ENCODE data around the gene DUSP2.
"Not testable (repeated sequence)": the region's sequence is repeated elsewhere in the genome, so short reads cannot be mapped to it uniquely, and the experiment has no call there.

The DUSP2 gene

DNA sequence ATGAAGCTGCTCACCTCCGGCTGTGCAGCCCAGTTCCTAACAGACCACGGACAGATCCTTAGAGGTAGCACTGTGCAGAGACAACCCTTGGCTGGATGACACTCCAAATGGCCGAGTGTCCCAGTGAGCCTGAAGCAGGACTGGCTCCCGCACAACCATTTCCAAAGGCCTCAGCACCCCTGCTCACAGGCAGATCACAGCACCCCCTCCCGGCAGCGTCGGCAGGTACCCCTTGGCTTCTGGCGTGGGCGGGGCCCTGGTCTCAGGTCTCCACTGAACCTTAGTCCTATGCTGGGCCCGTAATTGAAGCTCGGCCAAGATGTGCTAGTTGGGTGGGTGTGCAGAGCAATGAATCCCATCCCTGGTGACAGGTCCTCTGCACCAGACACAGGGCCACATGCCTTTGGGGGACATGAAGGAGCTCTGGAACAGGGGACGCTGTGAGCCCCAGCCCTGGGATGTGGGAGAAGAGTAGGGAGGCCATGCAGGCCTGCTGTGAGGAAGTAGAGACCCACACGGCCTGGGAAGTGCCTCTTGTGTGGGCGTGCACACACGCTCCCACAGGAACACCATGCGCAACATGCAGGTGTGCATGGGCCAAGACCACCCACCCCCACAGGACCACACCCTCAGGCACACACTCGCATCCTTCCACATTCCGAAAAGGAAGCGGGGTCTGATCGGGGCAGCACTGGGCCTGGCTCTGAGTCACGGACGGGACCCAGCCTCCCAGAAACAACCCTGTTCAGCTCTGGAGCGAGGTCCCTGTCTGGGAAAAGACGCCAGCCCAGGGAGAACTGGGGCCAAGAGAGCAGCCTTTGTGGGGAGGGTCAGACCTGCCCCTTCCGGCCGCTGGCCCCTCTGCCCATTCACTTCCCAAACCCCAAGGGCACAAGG is 2.8 kb downstream of the DUSP2 start:
- CTCF ChIA-PET: no interaction called here
- TF ChIP-seq SUZ12 (IDR thresholded peaks at IDR 0.05) (no peak), FOXA1 (IDR thresholded peaks at IDR 0.05) (no peak), FOXM1 (IDR thresholded peaks at IDR 0.05; ENCODE audit: borderline replicate concordance) (no peak)
- DNase-seq (ENCODE audit: extremely low spot score): no peak
- POLR2A ChIA-PET: no interaction called here

- POLR2A ChIA-PET; CTCF ChIA-PET; DNase-seq (ENCODE audit: extremely low spot score): not testable (repeated sequence)
Measured at GRCh38 chr2:96141624-96141967, 3.6 kb downstream of the DUSP2 start.

- TF ChIP-seq FOXK2 (IDR thresholded peaks at IDR 0.05) (no peak), SP1 (IDR thresholded peaks at IDR 0.05) (no peak), ZNF384 (IDR thresholded peaks at IDR 0.05) (no peak)
- CTCF ChIA-PET: interaction anchor here (0.5 to 1.1 kb wide), 2 partner anchors 33 to 92 kb away, joined by 3 to 5 read pairs; no protein-coding TSS in a partner anchor
- DNase-seq (ENCODE audit: extremely low spot score): no peak
- POLR2A ChIA-PET: interaction anchor here (0.6 to 1.0 kb wide), 2 partner anchors 67 to 125 kb away, joined by 3 read pairs; partner anchors contain the start of genes CIAO1, STARD7 and TMEM127
Measured at GRCh38 chr2:96140941-96141623, 4.2 kb downstream of the DUSP2 start.

- POLR2A ChIA-PET: interaction anchor here (2.8 kb wide), 1 partner anchor 69 kb away, joined by 12 read pairs; the partner anchor contains the start of gene STARD7
Measured at GRCh38 chr2:96139181-96139758, 6.0 kb downstream of the DUSP2 start.

DNA sequence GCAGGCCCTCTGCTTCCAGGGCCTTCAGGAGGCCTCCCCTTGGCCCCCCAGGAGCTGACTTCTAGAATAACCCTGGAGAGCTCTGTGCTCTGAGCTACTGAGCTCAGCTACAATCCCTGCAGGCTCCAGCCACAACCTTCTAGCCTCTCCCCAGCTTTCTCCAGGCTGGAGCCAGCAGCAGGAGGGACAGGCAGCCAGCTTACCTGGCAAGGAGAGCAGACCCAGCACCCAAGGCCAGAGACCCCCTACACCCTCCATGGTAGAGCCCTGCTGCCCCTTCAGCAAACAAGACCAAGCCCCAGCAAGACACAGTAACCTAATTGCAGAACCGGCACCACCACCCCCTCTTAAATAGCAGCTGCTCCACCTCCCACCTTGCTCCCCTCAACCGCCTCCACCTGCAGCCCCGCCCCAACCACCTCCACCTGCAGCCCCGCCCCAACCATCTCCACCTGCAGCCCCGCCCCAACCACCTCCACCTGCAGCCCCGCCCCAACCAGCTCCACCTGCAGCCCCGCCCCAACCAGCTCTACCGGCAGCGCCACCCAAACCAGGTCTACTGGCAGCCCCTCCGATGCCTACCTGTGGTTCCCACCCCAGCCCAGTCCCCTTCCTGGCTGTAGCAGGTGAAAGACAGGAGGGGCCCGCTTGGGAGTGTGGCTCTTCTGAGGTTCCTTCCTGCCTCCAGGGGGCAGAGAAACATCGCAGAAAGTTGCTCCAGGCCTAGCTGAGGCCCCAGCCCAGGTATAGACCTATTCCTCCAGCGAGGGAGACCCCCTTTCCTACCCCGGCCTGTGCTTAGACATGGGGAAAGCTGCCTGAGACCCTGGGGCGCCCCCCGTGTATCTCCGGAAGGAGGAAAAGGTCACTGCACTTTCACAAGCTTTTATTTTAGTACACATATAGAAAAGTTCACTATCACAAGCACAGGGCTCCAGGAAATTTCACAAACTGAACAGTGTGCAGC is 6.8 kb downstream of the DUSP2 start, which contains the start of gene ASTL:
Gene ASTL, minus strand, starts transcription at position 324 of the 967 bp plus-strand sequence. Its CDS starts 66 bp downstream, at position 258.
- peak; percentile 59 for DNase-seq (ENCODE audit: extremely low spot score)
- TF ChIP-seq FOXK2 (IDR thresholded peaks at IDR 0.05) (no peak), BHLHE40 (IDR thresholded peaks at IDR 0.05; ENCODE audit: borderline replicate concordance) (no peak), ARNT (IDR thresholded peaks at IDR 0.05) (no peak), FOXM1 (IDR thresholded peaks at IDR 0.05; ENCODE audit: borderline replicate concordance) (no peak), HDGF (IDR thresholded peaks at IDR 0.05; ENCODE audit: borderline replicate concordance) (no peak), TARDBP (IDR thresholded peaks at IDR 0.05) (no peak), SUZ12 (IDR thresholded peaks at IDR 0.05) (no peak), ZNF384 (IDR thresholded peaks at IDR 0.05) (no peak), L3MBTL2 (conservative IDR thresholded peaks at IDR 0.05) (no peak)
- TF ChIP-seq, protein P1, sequence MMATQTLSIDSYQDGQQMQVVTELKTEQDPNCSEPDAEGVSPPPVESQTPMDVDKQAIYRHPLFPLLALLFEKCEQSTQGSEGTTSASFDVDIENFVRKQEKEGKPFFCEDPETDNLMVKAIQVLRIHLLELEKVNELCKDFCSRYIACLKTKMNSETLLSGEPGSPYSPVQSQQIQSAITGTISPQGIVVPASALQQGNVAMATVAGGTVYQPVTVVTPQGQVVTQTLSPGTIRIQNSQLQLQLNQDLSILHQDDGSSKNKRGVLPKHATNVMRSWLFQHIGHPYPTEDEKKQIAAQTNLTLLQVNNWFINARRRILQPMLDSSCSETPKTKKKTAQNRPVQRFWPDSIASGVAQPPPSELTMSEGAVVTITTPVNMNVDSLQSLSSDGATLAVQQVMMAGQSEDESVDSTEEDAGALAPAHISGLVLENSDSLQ (IDR thresholded peaks at IDR 0.05): no peak
- ChIA-PET CTCF (interaction anchor here (1.1 to 4.4 kb wide), 2 partner anchors 10 to 36 kb away, joined by 3 to 40 read pairs; no protein-coding TSS in a partner anchor), POLR2A (interaction anchor here (2.8 kb wide), 1 partner anchor 70 kb away, joined by 12 read pairs; the partner anchor contains the start of gene STARD7)

More at GRCh38 chr2:96139181-96139758, 6.0 kb downstream of the DUSP2 start:
- no peak for TF ChIP-seq BHLHE40 (IDR thresholded peaks at IDR 0.05; ENCODE audit: borderline replicate concordance)
- TF ChIP-seq SP1 (IDR thresholded peaks at IDR 0.05): no peak
- no peak for TF ChIP-seq FOXM1 (IDR thresholded peaks at IDR 0.05; ENCODE audit: borderline replicate concordance)
- TF ChIP-seq HDGF (IDR thresholded peaks at IDR 0.05; ENCODE audit: borderline replicate concordance): no peak
- TF ChIP-seq NFRKB (IDR thresholded peaks at IDR 0.05): no peak
- TF ChIP-seq, protein P1 (IDR thresholded peaks at IDR 0.05): no peak
- CTCF ChIA-PET: interaction anchor here (1.1 to 4.4 kb wide), 2 partner anchors 9 to 35 kb away, joined by 3 to 40 read pairs; no protein-coding TSS in a partner anchor
- DNase-seq (ENCODE audit: extremely low spot score): no peak

DNA sequence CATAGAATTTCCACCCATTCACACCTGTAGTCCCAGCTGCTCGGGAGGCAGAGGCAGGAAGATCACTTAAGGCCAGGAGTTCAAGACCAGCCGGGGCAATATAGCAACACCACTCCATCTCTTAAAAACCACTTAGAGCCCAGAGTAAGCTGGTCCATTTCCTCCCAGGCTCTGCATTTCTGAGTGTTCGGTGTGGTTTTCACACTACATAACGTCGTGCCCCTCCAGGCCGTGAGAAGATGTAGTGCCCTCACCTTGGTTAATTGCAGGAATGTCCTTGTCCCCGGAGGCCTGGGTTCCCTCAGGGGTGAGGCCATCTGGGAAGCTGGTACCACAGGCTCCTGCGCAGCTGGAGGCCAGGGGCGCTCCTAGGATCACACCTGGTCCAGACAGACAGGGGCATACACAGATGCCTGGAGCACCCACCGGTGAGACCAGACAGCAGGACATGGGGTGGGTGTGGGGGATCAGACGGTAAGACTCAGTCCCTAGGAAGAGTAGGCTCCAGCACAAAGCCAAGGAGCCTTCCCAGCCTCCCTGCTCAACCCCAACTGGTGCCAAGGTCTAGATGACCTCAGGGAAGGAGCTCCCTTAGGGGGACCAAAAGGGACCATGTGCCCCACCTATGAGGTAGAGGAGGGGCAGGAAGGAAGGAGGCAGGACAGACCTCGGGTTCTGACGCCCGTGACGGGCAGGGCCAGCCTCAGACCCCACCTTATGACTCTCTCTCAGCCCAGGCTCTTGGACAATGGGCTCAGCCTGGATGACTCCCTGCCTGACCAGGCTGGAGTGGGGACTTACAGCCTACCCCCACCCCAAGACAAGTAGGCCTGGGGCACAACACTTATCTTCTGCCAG is 7.7 kb downstream of the DUSP2 start:
- no peak for DNase-seq (ENCODE audit: extremely low spot score)
- ChIA-PET CTCF (interaction anchor here (0.6 to 4.4 kb wide), 3 partner anchors 37 to 1262 kb away, joined by 3 to 40 read pairs (median 3); no protein-coding TSS in a partner anchor), POLR2A (interaction anchor here (2.8 kb wide), 1 partner anchor 71 kb away, joined by 12 read pairs; the partner anchor contains the start of gene STARD7)
- TF ChIP-seq BHLHE40 (IDR thresholded peaks at IDR 0.05; ENCODE audit: borderline replicate concordance): no peak
- TF ChIP-seq NFRKB (IDR thresholded peaks at IDR 0.05): no peak
- TF ChIP-seq FOXM1 (IDR thresholded peaks at IDR 0.05; ENCODE audit: borderline replicate concordance): no peak
- TF ChIP-seq TARDBP (IDR thresholded peaks at IDR 0.05): no peak
- TF ChIP-seq L3MBTL2 (conservative IDR thresholded peaks at IDR 0.05): no peak
- no peak for TF ChIP-seq LEF1 (IDR thresholded peaks at IDR 0.05; ENCODE audit: borderline replicate concordance)
- TF ChIP-seq SP1 (IDR thresholded peaks at IDR 0.05): no peak
- no peak for TF ChIP-seq ZNF384 (IDR thresholded peaks at IDR 0.05)
- TF ChIP-seq, protein P1 (IDR thresholded peaks at IDR 0.05): no peak

Data from HEK293T (cell line).